Measurements from ENCODE around the gene SCRT2.

The SCRT2 gene

DNA sequence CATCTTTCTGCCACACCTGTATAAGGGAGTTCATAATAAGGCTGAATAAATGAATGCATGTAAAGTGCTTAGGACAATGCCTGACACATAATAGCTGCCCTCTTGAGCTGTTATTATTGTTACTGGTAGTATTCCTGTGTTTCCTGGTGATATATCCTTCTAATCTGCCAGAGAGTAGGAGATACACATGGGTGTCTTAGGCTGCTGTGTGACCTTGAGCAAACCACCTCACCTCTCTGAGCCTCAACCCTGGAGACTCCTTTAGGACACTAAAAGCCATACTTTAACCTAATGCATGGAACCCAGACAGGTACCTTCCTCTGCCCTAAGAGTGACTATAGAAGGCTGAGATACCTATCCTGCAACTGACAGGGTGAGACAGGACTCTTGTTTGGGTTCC, 7.6 kb downstream of the SCRT2 start:
- no peak overlapping the region for H3K4me3 ChIP-seq (ENCODE audit: low read depth, low read length)
- DNase-seq (ENCODE audit: low read depth) = no peak
- TF ChIP-seq, protein P1, sequence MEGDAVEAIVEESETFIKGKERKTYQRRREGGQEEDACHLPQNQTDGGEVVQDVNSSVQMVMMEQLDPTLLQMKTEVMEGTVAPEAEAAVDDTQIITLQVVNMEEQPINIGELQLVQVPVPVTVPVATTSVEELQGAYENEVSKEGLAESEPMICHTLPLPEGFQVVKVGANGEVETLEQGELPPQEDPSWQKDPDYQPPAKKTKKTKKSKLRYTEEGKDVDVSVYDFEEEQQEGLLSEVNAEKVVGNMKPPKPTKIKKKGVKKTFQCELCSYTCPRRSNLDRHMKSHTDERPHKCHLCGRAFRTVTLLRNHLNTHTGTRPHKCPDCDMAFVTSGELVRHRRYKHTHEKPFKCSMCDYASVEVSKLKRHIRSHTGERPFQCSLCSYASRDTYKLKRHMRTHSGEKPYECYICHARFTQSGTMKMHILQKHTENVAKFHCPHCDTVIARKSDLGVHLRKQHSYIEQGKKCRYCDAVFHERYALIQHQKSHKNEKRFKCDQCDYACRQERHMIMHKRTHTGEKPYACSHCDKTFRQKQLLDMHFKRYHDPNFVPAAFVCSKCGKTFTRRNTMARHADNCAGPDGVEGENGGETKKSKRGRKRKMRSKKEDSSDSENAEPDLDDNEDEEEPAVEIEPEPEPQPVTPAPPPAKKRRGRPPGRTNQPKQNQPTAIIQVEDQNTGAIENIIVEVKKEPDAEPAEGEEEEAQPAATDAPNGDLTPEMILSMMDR (IDR thresholded peaks at IDR 0.05; ENCODE audit: control insufficient read depth, extremely low read depth, insufficient read depth) = no peak

DNA sequence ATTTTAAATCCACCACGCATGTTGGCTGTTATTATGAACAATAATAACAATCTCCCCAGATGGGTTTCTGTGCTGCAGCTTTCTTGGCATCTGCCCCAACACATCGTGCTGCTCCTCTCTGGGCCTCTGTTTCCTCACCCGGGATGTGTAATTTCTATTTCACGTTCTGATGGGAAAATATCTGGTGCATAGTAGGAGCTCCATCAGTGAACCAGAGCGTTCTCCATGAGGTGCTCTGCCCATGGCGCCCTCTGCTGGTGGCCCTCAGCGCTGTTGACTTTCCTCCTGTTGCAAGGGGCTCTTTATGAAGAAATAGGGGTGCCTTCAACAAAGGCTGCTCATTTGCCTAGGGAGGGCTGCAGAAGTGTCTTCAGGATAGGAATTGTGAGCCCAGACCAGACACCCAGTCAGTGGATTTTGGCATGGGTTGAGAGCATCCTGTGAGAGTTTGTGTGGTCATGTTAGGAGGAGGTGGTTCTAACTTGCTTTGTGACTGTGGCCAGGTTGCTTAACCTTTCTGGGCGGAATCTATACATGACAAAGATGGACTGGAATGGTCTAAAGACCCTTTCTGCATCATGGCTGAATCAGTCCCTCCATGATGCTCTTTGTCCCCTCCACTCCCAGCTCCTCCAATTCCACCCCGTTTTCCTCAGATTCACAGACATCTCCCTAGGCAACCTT, 8.1 kb downstream of the SCRT2 start:
- TF ChIP-seq, protein P1 (IDR thresholded peaks at IDR 0.05; ENCODE audit: control insufficient read depth, extremely low read depth, insufficient read depth) = peak; percentile 71
- no peak overlapping the region for H3K4me3 ChIP-seq (ENCODE audit: low read depth, low read length)
- no peak for DNase-seq (ENCODE audit: low read depth)

DNA sequence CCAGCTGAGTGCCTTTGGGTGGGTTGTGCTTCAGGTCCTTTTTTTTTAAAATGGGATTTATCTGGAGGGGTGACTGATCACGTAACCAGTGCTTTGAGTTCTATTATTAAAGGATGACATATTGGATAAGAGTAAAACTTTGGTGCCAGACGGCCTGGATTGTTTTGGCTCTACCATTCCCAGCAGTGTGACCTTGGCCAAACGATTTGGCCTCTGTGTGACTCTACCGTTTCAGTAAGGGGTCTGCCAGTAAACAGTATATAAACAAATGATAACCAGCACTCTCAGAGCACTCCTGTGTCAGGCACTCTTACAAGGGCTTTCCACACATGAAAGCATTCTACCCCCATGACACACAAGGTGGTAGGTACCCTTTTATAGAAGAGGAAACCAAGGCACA, 8.7 kb downstream of the SCRT2 start:
- DNase-seq (ENCODE audit: low read depth) = no peak
- TF ChIP-seq, protein P1 (IDR thresholded peaks at IDR 0.05; ENCODE audit: control insufficient read depth, extremely low read depth, insufficient read depth) = no peak

DNA sequence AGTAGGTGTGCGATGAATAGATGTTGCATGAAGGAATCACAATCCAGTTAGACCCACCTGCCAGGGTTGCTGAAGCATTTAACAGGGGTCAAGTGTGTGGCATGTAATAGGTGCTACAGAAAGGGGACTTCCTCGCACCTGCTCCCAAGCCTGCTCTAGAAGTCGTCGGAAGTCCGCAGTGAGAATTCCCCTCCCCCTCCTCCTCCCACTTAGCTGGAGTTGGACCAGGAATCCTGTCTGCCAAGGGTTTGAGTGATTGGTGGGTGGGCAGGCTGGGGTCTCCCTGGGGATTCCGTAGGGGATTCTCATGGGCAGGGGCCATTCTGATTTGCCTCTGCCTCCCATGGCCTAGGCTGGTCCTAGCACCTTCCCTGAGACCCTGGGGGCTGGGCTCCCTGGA, 10.3 kb downstream of the SCRT2 start:
- H3K4me3 ChIP-seq (ENCODE audit: low read depth, low read length) = no peak overlapping the region
- TF ChIP-seq, protein P1 (IDR thresholded peaks at IDR 0.05; ENCODE audit: control insufficient read depth, extremely low read depth, insufficient read depth) = no peak
- no peak for DNase-seq (ENCODE audit: low read depth)

More for the DNA sequence above, 8.7 kb downstream of the SCRT2 start:
- H3K4me3 ChIP-seq (ENCODE audit: low read depth, low read length) = no peak overlapping the region

DNA sequence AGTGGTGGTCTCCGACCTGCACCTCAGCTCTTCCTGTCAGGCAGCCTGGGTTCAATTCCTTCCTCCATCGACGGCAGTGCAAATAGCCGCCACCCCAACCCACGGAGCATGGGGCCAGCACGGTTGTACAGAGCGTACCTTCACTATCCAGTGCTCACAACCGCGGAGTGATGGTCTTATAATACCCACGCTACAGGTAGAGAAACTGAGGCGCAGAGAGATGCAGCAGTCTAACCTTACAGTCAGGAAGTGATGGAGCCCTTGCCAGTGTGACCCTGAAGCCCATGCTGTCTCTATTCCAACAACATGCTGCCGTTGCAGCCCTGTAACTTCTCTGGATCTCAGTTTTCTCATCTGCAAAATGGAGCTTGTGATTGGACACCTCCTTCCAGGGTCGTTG, 11.0 kb downstream of the SCRT2 start:
- DNase-seq (ENCODE audit: low read depth) = no peak
- TF ChIP-seq, protein P1 (IDR thresholded peaks at IDR 0.05; ENCODE audit: control insufficient read depth, extremely low read depth, insufficient read depth) = no peak
- H3K4me3 ChIP-seq (ENCODE audit: low read depth, low read length) = no peak overlapping the region

DNA sequence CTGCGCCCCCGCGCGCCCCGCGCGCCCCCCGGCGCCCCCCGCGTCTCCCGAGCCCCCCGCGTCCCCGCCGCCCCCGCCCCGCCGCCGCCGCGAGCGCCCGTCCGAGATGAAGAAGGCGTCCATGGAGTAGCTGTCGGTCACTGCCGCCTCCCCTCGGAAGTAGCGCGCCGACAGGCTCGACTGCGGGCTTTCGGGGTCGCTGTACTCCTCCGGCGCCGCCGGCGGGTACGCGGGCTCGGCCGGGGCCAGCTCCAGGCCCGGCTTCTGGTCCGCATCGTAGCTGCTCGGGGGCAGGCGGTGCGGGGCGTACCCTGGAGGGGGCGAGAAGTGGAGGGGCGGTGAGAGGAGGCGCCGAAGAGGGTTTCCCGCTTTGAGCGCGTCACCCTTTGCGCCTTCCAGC, 11.5 kb downstream of the SCRT2 start:
- H3K4me3 ChIP-seq (ENCODE audit: low read depth, low read length) = no peak overlapping the region
- DNase-seq (ENCODE audit: low read depth) = no peak
- TF ChIP-seq, protein P1 (IDR thresholded peaks at IDR 0.05; ENCODE audit: control insufficient read depth, extremely low read depth, insufficient read depth) = no peak

Measured in LNCaP clone FGC (cell line).